Measurements from ENCODE around the gene ADAMTSL3. TPM values are rescaled to one million over a fixed set of nuclear protein-coding genes. Genes with fewer than 3 reads are reported as not detected.
A peak's percentile ranks its signal among the peaks of the same experiment; 100 is the strongest.

The ADAMTSL3 gene
- total RNA-seq, 1 experiment from 2014 or later, result 0.48 TPM

- H3K27me3 ChIP-seq (ENCODE audit: control insufficient read depth, insufficient read depth, low read length), result no peaks in the 10 kb centered on the region
- no peak overlapping the region for H3K4me3 ChIP-seq (ENCODE audit: insufficient read depth, low read depth, low read length)
- no peaks in the 10 kb centered on the region for H3K36me3 ChIP-seq (replicated peaks; ENCODE audit: control insufficient read depth, insufficient read depth, low read length)
- DNase-seq, result no peak
Observed at GRCh38 chr15:83993591-83993990, 339.7 kb downstream of the ADAMTSL3 start.

- Histone ChIP-seq H3K36me3 (replicated peaks; ENCODE audit: control insufficient read depth, insufficient read depth, low read length) (no peaks in the 10 kb centered on the region), H3K4me3 (ENCODE audit: insufficient read depth, low read depth, low read length) (no peak overlapping the region), H3K27me3 (ENCODE audit: control insufficient read depth, insufficient read depth, low read length) (no peaks in the 10 kb centered on the region)
- no peak for DNase-seq
Observed at GRCh38 chr15:83998486-83998885, 344.6 kb downstream of the ADAMTSL3 start.

DNA sequence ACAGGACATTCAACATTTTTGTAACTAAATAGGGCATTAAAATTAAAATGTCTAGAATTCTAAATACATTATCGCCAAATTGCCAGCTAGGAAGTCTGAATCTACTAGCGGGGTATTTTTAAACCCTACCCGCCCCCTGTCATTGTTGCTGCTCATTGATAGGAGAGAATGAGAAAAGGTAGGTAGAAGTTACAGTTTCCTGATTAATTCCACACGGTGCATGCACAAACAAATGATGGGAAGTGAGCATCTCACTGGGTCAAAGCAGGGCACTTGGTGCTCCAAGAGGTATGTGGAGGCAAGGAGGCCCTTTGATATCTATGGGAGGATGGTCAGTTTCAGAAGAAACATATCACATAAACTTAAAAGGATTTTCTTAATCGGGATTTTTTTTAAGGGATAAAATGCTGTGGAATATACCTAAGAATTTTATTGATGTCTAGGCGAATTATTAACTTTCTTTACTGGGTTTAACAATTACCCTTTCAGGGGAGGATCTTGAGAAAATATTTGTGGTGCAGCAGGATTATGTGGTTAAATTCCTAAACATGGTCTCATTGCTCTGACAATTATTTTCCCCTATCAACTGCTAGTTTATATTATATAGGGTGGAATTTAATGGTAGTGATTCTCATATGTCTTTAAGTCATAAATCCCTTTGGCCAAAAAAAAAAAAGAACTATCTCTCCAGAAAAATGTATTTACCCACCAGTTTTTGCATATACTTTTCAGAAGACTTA, 345.6 kb downstream of the ADAMTSL3 start:
- DNase-seq, result no peak
- no peak overlapping the region for H3K4me3 ChIP-seq (ENCODE audit: insufficient read depth, low read depth, low read length)
- H3K36me3 ChIP-seq (replicated peaks; ENCODE audit: control insufficient read depth, insufficient read depth, low read length), result no peaks in the 10 kb centered on the region
- H3K27me3 ChIP-seq (ENCODE audit: control insufficient read depth, insufficient read depth, low read length), result no peaks in the 10 kb centered on the region

GRCh38 chr15:84001037-84001436, 347.1 kb downstream of the ADAMTSL3 start:
- no peaks in the 10 kb centered on the region for H3K27me3 ChIP-seq (ENCODE audit: control insufficient read depth, insufficient read depth, low read length)
- H3K36me3 ChIP-seq (replicated peaks; ENCODE audit: control insufficient read depth, insufficient read depth, low read length), result no peaks in the 10 kb centered on the region
- DNase-seq, result no peak
- H3K4me3 ChIP-seq (ENCODE audit: insufficient read depth, low read depth, low read length), result no peak overlapping the region

DNA sequence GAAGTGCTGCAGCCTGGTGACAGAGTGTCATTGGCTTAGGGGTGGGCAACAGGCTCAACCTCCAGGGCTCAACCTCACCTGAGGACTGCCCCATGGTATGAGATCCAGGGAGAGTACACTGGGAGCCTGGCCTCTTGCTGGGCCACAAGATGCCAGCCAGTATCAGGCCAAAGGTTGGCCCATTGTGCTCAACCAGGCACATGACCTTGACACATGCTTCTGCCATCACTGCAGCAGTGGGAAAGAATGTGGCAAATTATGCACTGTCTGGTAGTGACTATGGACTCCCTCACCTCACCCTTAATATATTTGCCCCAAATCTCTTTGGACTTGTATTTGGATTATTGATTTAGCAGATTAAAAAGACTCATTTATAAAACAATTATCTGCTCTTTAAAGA, 347.7 kb downstream of the ADAMTSL3 start:
- DNase-seq, result no peak
- no peak overlapping the region for H3K4me3 ChIP-seq (ENCODE audit: insufficient read depth, low read depth, low read length)
- H3K36me3 ChIP-seq (replicated peaks; ENCODE audit: control insufficient read depth, insufficient read depth, low read length), result no peaks in the 10 kb centered on the region
- no peaks in the 10 kb centered on the region for H3K27me3 ChIP-seq (ENCODE audit: control insufficient read depth, insufficient read depth, low read length)

- H3K4me3 ChIP-seq (ENCODE audit: insufficient read depth, low read depth, low read length), result no peak overlapping the region
- no peaks in the 10 kb centered on the region for H3K36me3 ChIP-seq (replicated peaks; ENCODE audit: control insufficient read depth, insufficient read depth, low read length)
- H3K27me3 ChIP-seq (ENCODE audit: control insufficient read depth, insufficient read depth, low read length), result no peaks in the 10 kb centered on the region
- no peak for DNase-seq
Observed at GRCh38 chr15:84003791-84004503, 350.0 kb downstream of the ADAMTSL3 start.

GRCh38 chr15:84006421-84006820, 352.5 kb downstream of the ADAMTSL3 start:
- no peaks in the 10 kb centered on the region for H3K27me3 ChIP-seq (ENCODE audit: control insufficient read depth, insufficient read depth, low read length)
- H3K36me3 ChIP-seq (replicated peaks; ENCODE audit: control insufficient read depth, insufficient read depth, low read length), result no peaks in the 10 kb centered on the region
- no peak for DNase-seq
- no peak overlapping the region for H3K4me3 ChIP-seq (ENCODE audit: insufficient read depth, low read depth, low read length)

DNA sequence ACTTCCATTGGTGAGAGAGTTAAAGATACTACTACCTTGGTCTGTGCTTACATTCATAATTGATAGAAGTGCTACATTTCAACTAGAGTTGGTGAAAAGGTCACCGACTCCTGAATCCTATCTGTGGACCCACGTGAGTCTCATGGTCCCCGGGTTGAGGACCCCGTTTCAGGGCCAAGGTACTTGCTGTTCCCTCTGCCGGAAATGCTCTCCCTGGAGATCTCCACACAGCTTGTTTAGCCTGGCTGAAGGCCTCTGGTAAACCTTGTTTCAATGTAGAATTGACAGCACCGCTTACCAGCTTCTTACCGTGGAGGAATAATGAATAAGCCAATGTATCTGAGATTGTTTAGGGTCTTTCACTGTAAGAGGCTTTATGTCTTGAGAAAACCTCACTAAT, 355.7 kb downstream of the ADAMTSL3 start:
- no peak for DNase-seq
- H3K27me3 ChIP-seq (ENCODE audit: control insufficient read depth, insufficient read depth, low read length), result no peaks in the 10 kb centered on the region
- H3K36me3 ChIP-seq (replicated peaks; ENCODE audit: control insufficient read depth, insufficient read depth, low read length), result no peaks in the 10 kb centered on the region
- no peak overlapping the region for H3K4me3 ChIP-seq (ENCODE audit: insufficient read depth, low read depth, low read length)

DNA sequence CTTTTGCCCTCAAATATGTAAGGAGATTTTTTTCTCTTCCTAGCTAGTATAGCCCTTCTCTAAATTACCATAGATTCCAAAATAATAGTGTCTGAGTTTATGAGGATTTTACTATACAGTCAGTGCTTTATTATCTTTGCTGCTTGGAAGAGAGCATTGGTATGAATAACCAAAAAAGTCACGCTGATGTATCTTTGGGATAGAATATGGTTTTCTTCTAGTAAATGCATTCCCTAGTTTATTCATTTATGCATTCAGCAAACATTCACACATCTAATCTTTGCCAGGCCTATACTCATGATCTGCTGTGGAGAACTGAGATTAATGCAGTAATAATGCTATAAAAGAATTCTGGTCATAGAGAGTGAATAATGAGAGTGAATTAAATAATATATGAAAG, 356.3 kb downstream of the ADAMTSL3 start:
- no peak for DNase-seq
- Histone ChIP-seq H3K27me3 (ENCODE audit: control insufficient read depth, insufficient read depth, low read length) (no peaks in the 10 kb centered on the region), H3K4me3 (ENCODE audit: insufficient read depth, low read depth, low read length) (no peak overlapping the region), H3K36me3 (replicated peaks; ENCODE audit: control insufficient read depth, insufficient read depth, low read length) (no peaks in the 10 kb centered on the region)

DNA sequence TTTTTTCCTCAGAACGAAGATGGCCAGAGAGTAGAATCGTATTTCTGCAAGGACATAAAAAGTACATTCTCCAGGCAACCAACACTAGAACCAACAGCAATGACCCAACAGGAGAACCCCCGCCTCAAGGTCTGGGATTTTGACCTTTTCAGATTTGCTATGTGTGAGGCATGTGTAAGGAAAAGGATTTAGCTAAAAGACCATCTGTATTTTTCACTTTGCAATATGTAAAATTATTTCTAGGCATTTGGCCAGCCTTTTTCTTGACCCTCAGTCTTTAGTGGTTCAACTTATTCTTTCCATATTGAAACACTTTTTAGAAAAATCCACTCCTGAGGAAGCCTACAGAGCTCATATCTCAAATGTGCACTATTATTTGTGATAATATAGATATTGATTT, 362.4 kb downstream of the ADAMTSL3 start:
- Histone ChIP-seq H3K36me3 (replicated peaks; ENCODE audit: control insufficient read depth, insufficient read depth, low read length) (no peaks in the 10 kb centered on the region), H3K27me3 (ENCODE audit: control insufficient read depth, insufficient read depth, low read length) (no peaks in the 10 kb centered on the region), H3K4me3 (ENCODE audit: insufficient read depth, low read depth, low read length) (no peak overlapping the region)
- DNase-seq, result no peak

DNA sequence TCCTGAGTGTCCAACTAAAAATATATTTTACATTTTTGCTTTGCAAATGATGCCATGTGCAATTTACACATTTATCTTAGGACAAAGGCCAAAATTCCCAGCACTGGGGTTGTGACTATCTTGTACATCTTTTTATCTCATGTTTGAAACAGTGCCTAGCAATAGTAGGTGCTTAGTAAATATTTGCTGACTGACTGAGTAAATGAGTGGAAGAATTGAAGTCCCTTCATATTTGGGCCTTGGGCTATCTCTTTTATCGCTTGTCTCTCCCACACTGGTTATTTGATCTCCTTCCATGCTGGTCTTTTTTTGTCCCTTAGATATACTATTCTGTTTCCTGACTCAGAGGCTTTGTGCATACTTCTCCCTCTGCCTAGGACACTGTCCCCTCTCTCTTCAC, 368.6 kb downstream of the ADAMTSL3 start:
- no peak for DNase-seq
- no peaks in the 10 kb centered on the region for H3K36me3 ChIP-seq (replicated peaks; ENCODE audit: control insufficient read depth, insufficient read depth, low read length)
- no peaks in the 10 kb centered on the region for H3K27me3 ChIP-seq (ENCODE audit: control insufficient read depth, insufficient read depth, low read length)
- H3K4me3 ChIP-seq (ENCODE audit: insufficient read depth, low read depth, low read length), result no peak overlapping the region

- no peaks in the 10 kb centered on the region for H3K36me3 ChIP-seq (replicated peaks; ENCODE audit: control insufficient read depth, insufficient read depth, low read length)
- no peak overlapping the region for H3K4me3 ChIP-seq (ENCODE audit: insufficient read depth, low read depth, low read length)
- DNase-seq, result peak; percentile 56
- no peaks in the 10 kb centered on the region for H3K27me3 ChIP-seq (ENCODE audit: control insufficient read depth, insufficient read depth, low read length)
Observed at GRCh38 chr15:84023636-84024035, 369.7 kb downstream of the ADAMTSL3 start.

DNA sequence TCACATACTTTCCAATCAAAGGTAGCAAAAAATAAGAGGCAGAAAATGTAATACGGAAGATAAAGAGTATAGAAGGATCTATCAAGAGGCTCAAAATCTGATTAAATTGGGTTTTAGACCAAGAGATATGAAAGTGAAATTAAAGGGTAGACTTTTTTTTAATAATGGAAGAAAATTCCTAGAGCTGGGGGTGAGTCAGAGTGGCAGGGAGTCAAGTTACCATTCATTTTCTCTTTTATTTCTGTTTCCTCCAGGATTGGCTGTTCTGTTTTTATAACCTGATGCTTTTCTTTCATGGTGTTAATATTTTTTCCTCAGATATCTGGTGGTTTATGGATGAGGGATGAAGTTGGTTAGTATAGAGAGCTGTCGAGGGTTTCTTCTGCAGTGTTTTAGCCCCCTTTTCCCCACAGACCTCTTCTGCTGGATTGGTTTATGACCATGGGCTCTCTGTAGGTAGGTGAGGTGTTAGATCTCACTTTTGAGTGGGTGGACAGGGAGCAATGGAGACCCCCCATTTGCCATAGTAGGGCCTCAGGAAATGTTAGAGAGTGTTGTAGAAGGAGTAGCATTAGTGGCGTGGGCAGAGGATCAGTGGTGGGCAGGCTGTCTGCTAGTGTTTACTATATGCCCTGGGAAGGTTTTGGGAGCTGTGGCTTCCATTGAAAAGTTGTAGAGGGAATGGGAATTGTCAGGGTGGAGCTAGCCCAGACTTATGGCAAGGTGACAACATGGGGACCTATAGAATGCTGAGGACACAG, 380.1 kb downstream of the ADAMTSL3 start:
- DNase-seq, result no peak
- Histone ChIP-seq H3K36me3 (replicated peaks; ENCODE audit: control insufficient read depth, insufficient read depth, low read length) (no peaks in the 10 kb centered on the region), H3K4me3 (ENCODE audit: insufficient read depth, low read depth, low read length) (no peak overlapping the region), H3K27me3 (ENCODE audit: control insufficient read depth, insufficient read depth, low read length) (no peaks in the 10 kb centered on the region)

DNA sequence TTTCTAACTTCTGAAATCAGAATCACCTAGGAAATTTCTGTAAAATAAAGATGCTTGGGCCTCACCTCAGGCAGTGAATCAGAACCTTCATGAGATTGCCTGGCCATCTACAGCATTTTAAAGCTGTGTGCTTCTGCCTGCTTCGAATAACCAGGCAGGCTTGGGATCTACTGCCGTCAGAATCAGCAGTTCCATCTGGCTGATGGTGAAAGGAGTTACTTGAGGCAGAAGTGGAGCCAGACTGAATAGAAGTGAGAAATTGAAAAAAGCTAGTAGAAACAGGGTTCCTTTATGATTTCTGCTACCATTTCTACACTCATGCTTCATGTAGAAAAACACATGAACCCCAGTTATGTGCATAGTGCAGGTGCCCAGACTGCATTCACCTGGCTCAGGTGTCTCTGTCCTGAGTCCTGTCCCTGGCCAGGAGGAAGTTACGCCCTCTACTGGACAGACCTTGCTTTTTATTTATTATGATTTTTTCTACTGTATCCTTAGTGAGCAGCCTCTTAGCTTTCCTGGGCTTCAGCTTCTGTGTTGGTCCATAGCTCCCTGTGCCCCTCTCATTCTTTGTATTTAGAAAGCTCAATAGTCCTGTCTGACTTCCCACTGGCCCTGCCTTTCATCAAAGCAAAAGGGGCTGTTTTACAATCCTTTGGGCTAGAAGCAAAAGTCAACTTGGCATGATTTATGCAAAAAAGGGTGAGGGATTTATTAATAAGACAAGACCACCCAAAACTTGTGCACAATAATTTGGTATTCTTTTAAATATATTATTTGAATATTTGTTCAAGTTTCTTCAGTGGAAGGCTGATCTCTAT, 380.9 kb downstream of the ADAMTSL3 start:
- no peaks in the 10 kb centered on the region for H3K27me3 ChIP-seq (ENCODE audit: control insufficient read depth, insufficient read depth, low read length)
- H3K36me3 ChIP-seq (replicated peaks; ENCODE audit: control insufficient read depth, insufficient read depth, low read length), result no peaks in the 10 kb centered on the region
- H3K4me3 ChIP-seq (ENCODE audit: insufficient read depth, low read depth, low read length), result no peak overlapping the region
- DNase-seq, result peak; percentile 61

Measured in H7 (cell line).